Neural cell (in vitro differentiated cells): ENCODE results near the gene GLTPD2. TPM values are rescaled to one million over a fixed set of nuclear protein-coding genes. Genes with fewer than 3 reads are reported as not detected.
A peak's percentile ranks its signal among the peaks of the same experiment; 100 is the strongest.

Source experiments
- H2AFZ ChIP-seq: fragments of 200-600, 300-800 bp; sonication (generic), shearing (Covaris generic); 2 replicates; pipeline ENCODE4 v1.6.0; 2014; ENCODE audit warnings: low read depth, mild to moderate bottlenecking, antibody characterized with exemption, low read length, moderate library complexity
- H3F3A ChIP-seq: fragments of 200-600 bp; shearing (Covaris generic); 2 replicates; pipeline ENCODE4 v1.6.1; 2016; ENCODE audit warnings: mild to moderate bottlenecking, moderate library complexity, mixed read lengths, antibody characterized with exemption, low read length; ENCODE audit not compliant: insufficient read depth, poor library complexity, severe bottlenecking
- H3K27ac ChIP-seq: fragments of 200-600, 300-800 bp; sonication (generic), shearing (Covaris generic); 2 replicates; pipeline ENCODE4 v1.5.1; 2014; ENCODE audit warnings: mild to moderate bottlenecking, low read length, moderate library complexity
- H3K27me3 ChIP-seq: fragments of 300-800, 200-600 bp; sonication (generic), shearing (Covaris generic); 2 replicates; pipeline ENCODE4 v1.6.0; 2014; ENCODE audit warnings: mild to moderate bottlenecking, low read depth, low read length, moderate library complexity; ENCODE audit not compliant: insufficient read depth
- H3K36me3 ChIP-seq: fragments of 300-800, 200-600 bp; sonication (generic), shearing (Covaris generic); 2 replicates; pipeline ENCODE4 v1.5.1; 2014; ENCODE audit warnings: mild to moderate bottlenecking, antibody characterized with exemption, low read length, moderate library complexity; ENCODE audit not compliant: insufficient read depth
- H3K4me2 ChIP-seq: fragments of 300-800, 200-600 bp; sonication (generic), shearing (Covaris generic); 2 replicates; pipeline ENCODE4 v1.6.0; 2014; ENCODE audit warnings: mild to moderate bottlenecking, low read length
- H3K4me3 ChIP-seq: fragments of 300-800, 200-600 bp; sonication (generic), shearing (Covaris generic); 2 replicates; pipeline ENCODE4 v1.5.1; 2014; ENCODE audit warnings: mild to moderate bottlenecking, low read length, moderate library complexity
- H3K79me2 ChIP-seq: fragments of 200-600 bp; shearing (Covaris generic); replicated peaks from 2 replicates; pipeline ENCODE4 v1.6.0; 2014; ENCODE audit warnings: mild to moderate bottlenecking, low read length, moderate library complexity; ENCODE audit not compliant: insufficient read depth
- H3K9ac ChIP-seq: fragments of 300-800, 200-600 bp; sonication (generic), shearing (Covaris generic); 2 replicates; pipeline ENCODE4 v1.6.1; 2016; ENCODE audit warnings: mild to moderate bottlenecking, low read length, mixed read lengths
- H3K9me2 ChIP-seq: fragments of 200-600 bp; shearing (Covaris generic); 2 replicates; pipeline ENCODE4 v1.6.1; 2016; ENCODE audit warnings: mild to moderate bottlenecking, low read length, mixed read lengths; ENCODE audit not compliant: insufficient read depth
- H3K9me3 ChIP-seq: fragments of 200-600, 300-800 bp; sonication (generic), shearing (Covaris generic); 2 replicates; pipeline ENCODE4 v1.6.1; 2016; ENCODE audit warnings: mild to moderate bottlenecking, mixed run types, low read length, moderate library complexity, mixed read lengths
- H4K20me1 ChIP-seq: fragments of 200-600 bp; shearing (Covaris generic); 2 replicates; pipeline ENCODE4 v1.6.1; 2016; ENCODE audit warnings: mild to moderate bottlenecking, mixed run types; ENCODE audit not compliant: insufficient read depth
- CTCF ChIP-seq: fragments of 450-650 bp; IDR thresholded peaks from 2 replicates; pipeline ENCODE4 v1.5.1; 2014; ENCODE audit warnings: antibody characterized with exemption, mild to moderate bottlenecking, moderate library complexity; ENCODE audit not compliant: poor library complexity, severe bottlenecking
- EP300 ChIP-seq: fragments of 450-650 bp; conservative IDR thresholded peaks from 2 replicates; pipeline ENCODE4 v1.6.1; 2014; ENCODE audit warnings: antibody characterized with exemption, mild to moderate bottlenecking, moderate library complexity; ENCODE audit not compliant: poor library complexity, severe bottlenecking
- MXI1 ChIP-seq: fragments of 450-650 bp; conservative IDR thresholded peaks from 2 replicates; pipeline ENCODE4 v1.6.1; 2014; ENCODE audit warnings: antibody characterized with exemption, mild to moderate bottlenecking; ENCODE audit not compliant: poor library complexity, severe bottlenecking
- RAD21 ChIP-seq: fragments of 450-650 bp; conservative IDR thresholded peaks from 2 replicates; pipeline ENCODE4 v1.6.1; 2014; ENCODE audit warnings: antibody characterized with exemption, mild to moderate bottlenecking, moderate library complexity
- REST ChIP-seq: IDR thresholded peaks from 2 replicates; pipeline ENCODE4 v1.6.1; 2012; ENCODE audit warnings: borderline replicate concordance
- SMC3 ChIP-seq: fragments of 450-650 bp; conservative IDR thresholded peaks from 2 replicates; pipeline ENCODE4 v1.6.1; 2014; ENCODE audit warnings: antibody characterized with exemption, mild to moderate bottlenecking, moderate library complexity; ENCODE audit not compliant: poor library complexity
- polyA plus RNA-seq: library from polyadenylated mRNA; depleted of rRNA; stranded (reverse); fragments of >200 nt; gene quantifications from 2 replicates; pipeline ENCODE4 v1.2.3, GENCODE V29; 2014

Gene GLTPD2
- polyA plus RNA-seq, 1 donor from 2014 or later = not detected

GRCh38 chr17:4806456-4806776, 17.7 kb downstream of the GLTPD2 start:
- Histone ChIP-seq H3K9me2 (no peaks in the 10 kb centered on the region), H3K79me2 (no peaks in the 10 kb centered on the region), H3F3A (no peaks in the 10 kb centered on the region), H3K4me3 (peak overlapping the region; percentile 59), H3K27me3 (peaks cover 11% of the 10 kb centered on the region), H4K20me1 (no peaks in the 10 kb centered on the region), H2AFZ (no peak overlapping the region), H3K36me3 (no peaks in the 10 kb centered on the region), H3K27ac (no peak overlapping the region), H3K9ac (peak overlapping the region; percentile 46), H3K9me3 (no peaks in the 10 kb centered on the region), H3K4me2 (no peak overlapping the region)
- TF ChIP-seq RAD21 (no peak), EP300 (no peak), MXI1 (no peak)

GRCh38 chr17:4806777-4807604, 18.2 kb downstream of the GLTPD2 start, which contains the start of gene PLD2:
PLD2 (plus strand) TSS chr17:4807152; CDS start chr17:4807773, 621 bp downstream.
- H3K79me2 ChIP-seq = no peaks in the 10 kb centered on the region
- no peak within 1 kb of the TSS for H2AFZ ChIP-seq
- H3K36me3 ChIP-seq = no peaks in the 10 kb centered on the region
- H4K20me1 ChIP-seq = no peaks in the 10 kb centered on the region
- no peaks in the 10 kb centered on the region for H3K9me2 ChIP-seq
- peak within 1 kb of the TSS; percentile 62 for H3K4me3 ChIP-seq
- no peaks in the 10 kb centered on the region for H3K9me3 ChIP-seq
- peaks cover 11% of the 10 kb centered on the region for H3K27me3 ChIP-seq
- H3K4me2 ChIP-seq = no peak within 1 kb of the TSS
- no peak within 1 kb of the TSS for H3K27ac ChIP-seq
- peak within 1 kb of the TSS; percentile 46 for H3K9ac ChIP-seq
- TF ChIP-seq CTCF (no peak), EP300 (no peak), RAD21 (no peak), REST (no peak), SMC3 (no peak)
- no peaks in the 10 kb centered on the region for H3F3A ChIP-seq
